Gastroesophageal sphincter (tissue), 3 donors: ENCODE measurements around the gene RIN2.

Experiments used
- CTCF ChIP-seq, 4 experiments: fragments of 200-600 bp in 2 of 4; fragments of 450-650 bp in 2 of 4; sonication (generic) in 1 of 4; IDR thresholded peaks; one replicate each; pipeline ENCODE4 v1.5.1; 2017 to 2019; ENCODE audit warnings: antibody characterized with exemption in 4 of 4, mild to moderate bottlenecking in 2 of 4, moderate library complexity in 2 of 4
- POLR2A ChIP-seq, 2 donors: fragments of 450-650 bp; IDR thresholded peaks; one replicate each; pipeline ENCODE4 v1.6.1; 2017; ENCODE audit warnings: antibody characterized with exemption in 2 of 2, mild to moderate bottlenecking in 2 of 2, moderate library complexity in 1 of 2
- POLR2AphosphoS5 ChIP-seq: sonication (generic); formaldehyde crosslinking; IDR thresholded peaks from one replicate; pipeline ENCODE4 v1.6.1; 2017; ENCODE audit warnings: antibody characterized with exemption

GRCh38 chr20:19761326-19761725 lies 3.3 kb downstream of the RIN2 start:
- TF ChIP-seq CTCF (IDR thresholded peaks at IDR 0.05) (no peak), POLR2A (IDR thresholded peaks at IDR 0.05) (no peak), POLR2AphosphoS5 (no peak)
